ENCODE measurements around the gene LTBP1. TPM values are rescaled to one million over a fixed set of nuclear protein-coding genes. Genes with fewer than 3 reads are reported as not detected.

The LTBP1 gene
- total and polyA plus RNA-seq, 2 experiments from 2014 or later = 35.6 to 68.9 TPM

GRCh38 chr2:33064349-33064801 lies 117.6 kb downstream of the LTBP1 start:
- no peaks in the 10 kb centered on the region for H3K27me3 ChIP-seq
- WGBS (ENCODE audit: low lambda C conversion rate, missing lambda C conversion rate) = 76% methylated on average over 3 of the region's 3 CpGs
- no peaks in the 10 kb centered on the region for H3K36me3 ChIP-seq (replicated peaks; ENCODE audit: insufficient read depth, low read depth)
- no peak overlapping the region for H3K27ac ChIP-seq
- peaks cover 4% of the 10 kb centered on the region for H3K4me1 ChIP-seq (ENCODE audit: insufficient read depth)
- H3K4me3 ChIP-seq = no peak overlapping the region
- TF ChIP-seq EZH2phosphoT487 (IDR thresholded peaks at IDR 0.05; ENCODE audit: low read depth, severe bottlenecking, unreplicated experiment) = no peak
- TF ChIP-seq, protein P1, sequence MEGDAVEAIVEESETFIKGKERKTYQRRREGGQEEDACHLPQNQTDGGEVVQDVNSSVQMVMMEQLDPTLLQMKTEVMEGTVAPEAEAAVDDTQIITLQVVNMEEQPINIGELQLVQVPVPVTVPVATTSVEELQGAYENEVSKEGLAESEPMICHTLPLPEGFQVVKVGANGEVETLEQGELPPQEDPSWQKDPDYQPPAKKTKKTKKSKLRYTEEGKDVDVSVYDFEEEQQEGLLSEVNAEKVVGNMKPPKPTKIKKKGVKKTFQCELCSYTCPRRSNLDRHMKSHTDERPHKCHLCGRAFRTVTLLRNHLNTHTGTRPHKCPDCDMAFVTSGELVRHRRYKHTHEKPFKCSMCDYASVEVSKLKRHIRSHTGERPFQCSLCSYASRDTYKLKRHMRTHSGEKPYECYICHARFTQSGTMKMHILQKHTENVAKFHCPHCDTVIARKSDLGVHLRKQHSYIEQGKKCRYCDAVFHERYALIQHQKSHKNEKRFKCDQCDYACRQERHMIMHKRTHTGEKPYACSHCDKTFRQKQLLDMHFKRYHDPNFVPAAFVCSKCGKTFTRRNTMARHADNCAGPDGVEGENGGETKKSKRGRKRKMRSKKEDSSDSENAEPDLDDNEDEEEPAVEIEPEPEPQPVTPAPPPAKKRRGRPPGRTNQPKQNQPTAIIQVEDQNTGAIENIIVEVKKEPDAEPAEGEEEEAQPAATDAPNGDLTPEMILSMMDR (IDR thresholded peaks at IDR 0.05; ENCODE audit: poor library complexity) = no peak
- no peak for TF ChIP-seq EZH2 (IDR thresholded peaks at IDR 0.05; ENCODE audit: borderline replicate concordance)
- H4K20me1 ChIP-seq (ENCODE audit: insufficient read depth, poor library complexity, severe bottlenecking) = no peaks in the 10 kb centered on the region
- no peak overlapping the region for H2AFZ ChIP-seq
- no peak for DNase-seq (ENCODE audit: low spot score)
- no peaks in the 10 kb centered on the region for H3K9me2 ChIP-seq (replicated peaks; ENCODE audit: insufficient read depth)
- H3K4me2 ChIP-seq = no peak overlapping the region
- H3K79me2 ChIP-seq = no peaks in the 10 kb centered on the region
- no peaks in the 10 kb centered on the region for H3K9me3 ChIP-seq (ENCODE audit: low read depth)

DNA sequence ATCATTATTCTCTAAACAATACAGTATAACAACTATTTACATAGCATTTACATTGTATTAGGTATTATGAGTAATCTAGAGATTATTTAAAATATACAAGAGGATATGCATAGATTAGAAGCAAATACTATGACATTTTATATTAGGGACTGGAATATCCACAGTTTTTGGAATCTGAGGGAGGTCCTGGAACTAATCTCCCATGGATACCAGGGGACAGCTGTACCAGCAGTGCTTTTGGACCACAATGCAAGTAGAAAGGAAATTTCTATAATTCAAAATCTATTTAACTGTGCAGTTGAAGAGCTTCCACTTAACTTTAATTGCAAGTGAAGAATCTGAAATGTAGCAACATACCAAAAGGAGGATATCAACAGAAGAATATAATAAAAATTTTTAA lies 120.8 kb downstream of the LTBP1 start:
- H3K27ac ChIP-seq = no peak overlapping the region
- H2AFZ ChIP-seq = no peak overlapping the region
- TF ChIP-seq EZH2 (IDR thresholded peaks at IDR 0.05; ENCODE audit: borderline replicate concordance) = no peak
- TF ChIP-seq, protein P1 (IDR thresholded peaks at IDR 0.05; ENCODE audit: poor library complexity) = no peak
- TF ChIP-seq EZH2phosphoT487 (IDR thresholded peaks at IDR 0.05; ENCODE audit: low read depth, severe bottlenecking, unreplicated experiment) = no peak
- H3K36me3 ChIP-seq (replicated peaks; ENCODE audit: insufficient read depth, low read depth) = no peaks in the 10 kb centered on the region
- no peak for DNase-seq (ENCODE audit: low spot score)
- H3K9me2 ChIP-seq (replicated peaks; ENCODE audit: insufficient read depth) = no peaks in the 10 kb centered on the region
- no peaks in the 10 kb centered on the region for H3K4me1 ChIP-seq (ENCODE audit: insufficient read depth)
- H3K4me3 ChIP-seq = no peak overlapping the region
- H3K9me3 ChIP-seq (ENCODE audit: low read depth) = no peaks in the 10 kb centered on the region
- H3K4me2 ChIP-seq = no peak overlapping the region
- H3K27me3 ChIP-seq = no peaks in the 10 kb centered on the region
- no peaks in the 10 kb centered on the region for H4K20me1 ChIP-seq (ENCODE audit: insufficient read depth, poor library complexity, severe bottlenecking)
- no peaks in the 10 kb centered on the region for H3K79me2 ChIP-seq

DNA sequence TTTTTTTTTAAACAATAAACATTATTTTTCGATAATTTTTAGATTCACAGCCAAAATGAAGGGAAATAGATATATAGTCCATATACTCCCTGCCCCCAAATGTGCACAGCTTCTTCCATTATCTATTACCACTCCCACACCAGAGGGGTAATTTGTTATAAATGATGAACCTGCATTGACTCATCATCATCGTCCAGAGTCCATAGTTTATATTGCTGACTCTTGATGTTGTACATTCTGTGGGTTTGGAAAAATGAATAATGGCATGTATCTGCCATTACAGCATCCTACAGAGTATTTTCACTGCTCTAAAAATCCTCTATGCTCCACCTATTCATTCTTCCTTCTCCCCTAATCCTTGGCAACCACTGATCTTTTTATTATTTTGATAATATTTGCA lies 121.5 kb downstream of the LTBP1 start:
- H3K9me3 ChIP-seq (ENCODE audit: low read depth) = no peaks in the 10 kb centered on the region
- no peak overlapping the region for H3K4me3 ChIP-seq
- no peaks in the 10 kb centered on the region for H3K9me2 ChIP-seq (replicated peaks; ENCODE audit: insufficient read depth)
- TF ChIP-seq EZH2 (IDR thresholded peaks at IDR 0.05; ENCODE audit: borderline replicate concordance) = no peak
- H3K27ac ChIP-seq = no peak overlapping the region
- no peaks in the 10 kb centered on the region for H3K79me2 ChIP-seq
- H3K27me3 ChIP-seq = no peaks in the 10 kb centered on the region
- H3K36me3 ChIP-seq (replicated peaks; ENCODE audit: insufficient read depth, low read depth) = no peaks in the 10 kb centered on the region
- H3K4me2 ChIP-seq = no peak overlapping the region
- H4K20me1 ChIP-seq (ENCODE audit: insufficient read depth, poor library complexity, severe bottlenecking) = no peaks in the 10 kb centered on the region
- whole genome bisulfite sequencing (ENCODE audit: low lambda C conversion rate, missing lambda C conversion rate) = 81% methylated on average over 2 of the region's 2 CpGs
- no peak overlapping the region for H2AFZ ChIP-seq
- no peaks in the 10 kb centered on the region for H3K4me1 ChIP-seq (ENCODE audit: insufficient read depth)
- DNase-seq (ENCODE audit: low spot score) = no peak

GRCh38 chr2:33069894-33070651 lies 123.3 kb downstream of the LTBP1 start:
- Histone ChIP-seq H3K9me3 (ENCODE audit: low read depth) (no peaks in the 10 kb centered on the region), H2AFZ (no peak overlapping the region), H4K20me1 (ENCODE audit: insufficient read depth, poor library complexity, severe bottlenecking) (no peaks in the 10 kb centered on the region), H3K27ac (peak overlapping the region; percentile 65), H3K4me1 (ENCODE audit: insufficient read depth) (no peaks in the 10 kb centered on the region), H3K9me2 (replicated peaks; ENCODE audit: insufficient read depth) (no peaks in the 10 kb centered on the region), H3K79me2 (no peaks in the 10 kb centered on the region), H3K27me3 (no peaks in the 10 kb centered on the region), H3K4me2 (no peak overlapping the region), H3K4me3 (no peak overlapping the region), H3K36me3 (replicated peaks; ENCODE audit: insufficient read depth, low read depth) (no peaks in the 10 kb centered on the region)
- TF ChIP-seq EZH2 (IDR thresholded peaks at IDR 0.05; ENCODE audit: borderline replicate concordance) = no peak
- 83% methylated on average over 10 of the region's 10 CpGs for WGBS (ENCODE audit: low lambda C conversion rate, missing lambda C conversion rate)
- DNase-seq (ENCODE audit: low spot score) = peak; percentile 62

Measured in hepatocyte (in vitro differentiated cells).